ENCODE data around the gene CYFIP2. TPM values are rescaled to one million over a fixed set of nuclear protein-coding genes. Genes with fewer than 3 reads are reported as not detected.
"Not testable (repeated sequence)": the region's sequence is repeated elsewhere in the genome, so short reads cannot be mapped to it uniquely, and the experiment has no call there.

Gene CYFIP2
- total RNA-seq, 1 donor from 2014 or later = 2.1 TPM

DNA sequence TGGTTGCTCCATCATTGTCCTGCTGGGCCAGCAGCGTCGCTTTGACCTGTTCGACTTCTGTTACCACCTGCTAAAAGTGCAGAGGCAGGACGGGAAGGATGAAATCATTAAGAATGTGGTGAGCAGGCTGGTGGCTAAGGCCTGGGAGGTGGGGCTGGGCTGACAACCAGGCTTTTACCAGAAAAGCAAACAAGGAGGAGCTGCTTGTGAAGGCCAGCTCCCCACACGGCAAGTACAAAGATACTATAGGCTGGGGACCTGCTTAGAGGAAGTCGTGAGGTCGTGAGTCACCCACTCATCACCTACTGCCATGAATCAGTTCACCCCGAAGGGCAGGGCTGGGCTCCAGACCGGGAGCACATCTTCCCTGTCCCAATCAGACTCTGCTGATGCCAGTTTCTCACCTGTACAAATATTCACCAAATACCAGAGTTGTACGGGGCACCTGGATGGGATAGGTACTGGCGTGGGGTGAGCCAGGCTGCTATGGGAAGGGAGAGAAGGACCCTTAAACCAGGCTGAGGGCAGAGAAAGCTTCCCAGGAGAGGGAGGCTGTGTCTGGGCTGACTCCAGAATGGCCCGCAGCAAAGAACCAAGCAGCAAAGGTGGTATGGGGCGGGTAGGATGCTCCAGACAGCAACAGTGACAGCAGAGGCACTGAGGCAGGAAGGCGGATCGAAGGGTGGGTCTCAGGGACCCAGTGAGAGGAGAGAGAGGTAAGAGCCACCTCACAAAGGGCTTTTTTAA, 124.8 kb downstream of the CYFIP2 start:
- ATAC-seq = peak; percentile 99

DNA sequence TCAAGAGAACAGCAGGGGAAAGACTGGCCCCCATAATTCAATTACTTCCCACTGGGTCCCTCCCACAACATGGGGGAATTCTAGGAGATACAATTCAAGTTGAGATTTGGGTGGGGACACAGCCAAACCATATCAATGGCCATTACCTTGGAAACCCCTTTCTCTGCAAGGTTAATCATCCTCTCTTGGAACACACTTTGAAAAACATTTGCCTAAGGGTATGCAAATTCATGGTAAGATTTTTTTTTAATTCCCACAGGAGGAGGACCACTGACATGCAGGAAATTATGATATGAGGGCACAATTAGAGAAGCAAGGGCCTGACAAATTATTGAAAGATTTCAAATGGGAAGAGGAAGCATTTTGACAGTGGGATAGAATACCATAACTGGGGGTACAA, 132.4 kb downstream of the CYFIP2 start:
- ATAC-seq = no peak

DNA sequence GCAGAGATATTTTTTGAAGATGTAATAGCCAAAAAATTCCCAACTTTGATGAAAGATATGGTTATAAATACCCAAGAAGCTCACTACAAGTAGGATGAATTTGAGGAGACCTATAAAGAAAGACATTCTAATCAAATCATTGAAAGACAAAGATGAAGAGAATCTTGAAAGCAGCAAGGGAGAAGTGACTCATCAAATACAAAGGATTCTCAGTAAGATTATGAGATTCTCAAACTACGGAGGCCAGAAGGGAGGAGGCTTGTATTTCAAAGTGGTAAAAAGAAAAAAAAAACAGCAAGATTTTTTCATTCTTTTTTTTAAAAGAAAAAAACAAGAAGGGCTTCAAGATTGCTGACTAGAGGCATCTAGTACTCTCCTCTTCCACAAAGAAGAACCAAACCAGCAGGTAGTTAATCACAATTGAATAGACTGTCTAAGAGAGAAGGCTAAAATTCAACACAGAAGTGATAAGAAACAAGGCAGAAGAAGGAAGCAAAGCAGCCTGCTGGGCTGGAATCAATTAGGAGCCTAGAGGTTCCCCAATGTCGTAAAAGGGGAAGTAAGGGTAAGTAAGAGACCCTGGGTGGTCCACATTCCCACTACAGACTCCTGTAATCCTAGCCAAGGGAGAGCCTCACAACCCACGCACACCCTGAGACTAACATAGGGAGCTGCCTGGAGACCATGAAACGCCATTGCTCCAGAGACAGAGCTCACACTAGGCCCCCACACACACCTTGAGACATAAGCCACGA, 135.0 kb downstream of the CYFIP2 start:
- ATAC-seq = no peak

DNA sequence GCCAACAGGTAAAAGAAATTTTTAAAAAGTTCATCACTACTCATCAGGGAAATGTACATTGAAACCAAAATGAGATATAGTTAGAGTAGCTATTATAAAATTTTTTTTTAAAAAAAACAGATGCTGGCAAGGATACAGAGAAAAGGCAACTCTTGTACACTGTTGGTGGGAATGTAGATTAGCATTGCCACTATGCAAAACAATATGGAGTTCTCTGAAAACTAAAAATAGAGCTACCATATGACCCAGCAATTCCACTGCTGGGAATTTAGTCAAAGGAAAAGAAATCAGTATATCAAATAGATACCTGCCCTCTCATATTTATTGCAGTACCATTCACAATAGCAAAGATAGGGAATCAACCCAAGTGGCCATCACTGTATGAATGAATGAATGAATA, 149.9 kb downstream of the CYFIP2 start:
- no peak for ATAC-seq

DNA sequence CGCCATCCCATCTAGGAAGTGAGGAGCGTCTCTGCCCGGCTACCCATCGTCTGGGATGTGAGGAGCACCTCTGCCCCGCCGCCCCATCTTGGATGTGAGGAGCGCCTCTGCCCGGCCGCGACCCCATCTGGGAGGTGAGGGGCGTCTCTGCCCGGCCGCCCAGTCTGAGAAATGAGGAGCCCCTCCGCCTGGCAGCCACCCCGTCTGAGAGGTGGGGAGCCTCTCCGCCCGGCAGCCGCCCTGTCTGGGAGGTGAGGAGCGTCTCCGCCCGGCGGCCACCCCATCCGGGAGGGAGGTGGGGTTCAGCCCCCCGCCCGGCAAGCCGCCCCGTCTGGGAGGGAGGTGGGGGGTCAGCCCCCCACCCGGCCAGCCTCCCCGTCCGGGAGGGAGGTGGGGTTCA, 153.6 kb downstream of the CYFIP2 start:
- not testable (repeated sequence) for ATAC-seq

DNA sequence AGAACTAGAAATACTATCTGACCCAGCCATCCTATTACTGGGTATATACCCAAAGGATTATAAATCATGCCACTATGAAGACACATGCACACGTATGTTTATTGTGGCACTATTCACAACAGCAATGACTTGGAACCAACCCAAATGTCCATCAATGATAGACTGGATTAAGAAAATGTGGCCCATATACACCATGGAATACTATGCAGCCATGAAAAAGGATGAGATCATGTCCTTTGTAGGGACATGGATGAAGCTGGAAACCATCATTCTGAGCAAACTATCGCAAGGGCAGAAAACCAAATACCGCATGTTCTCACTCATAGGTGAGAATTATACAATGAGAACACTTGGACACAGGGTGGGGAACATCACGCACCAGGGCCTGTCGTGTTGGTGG, 164.0 kb downstream of the CYFIP2 start:
- not testable (repeated sequence) for ATAC-seq

DNA sequence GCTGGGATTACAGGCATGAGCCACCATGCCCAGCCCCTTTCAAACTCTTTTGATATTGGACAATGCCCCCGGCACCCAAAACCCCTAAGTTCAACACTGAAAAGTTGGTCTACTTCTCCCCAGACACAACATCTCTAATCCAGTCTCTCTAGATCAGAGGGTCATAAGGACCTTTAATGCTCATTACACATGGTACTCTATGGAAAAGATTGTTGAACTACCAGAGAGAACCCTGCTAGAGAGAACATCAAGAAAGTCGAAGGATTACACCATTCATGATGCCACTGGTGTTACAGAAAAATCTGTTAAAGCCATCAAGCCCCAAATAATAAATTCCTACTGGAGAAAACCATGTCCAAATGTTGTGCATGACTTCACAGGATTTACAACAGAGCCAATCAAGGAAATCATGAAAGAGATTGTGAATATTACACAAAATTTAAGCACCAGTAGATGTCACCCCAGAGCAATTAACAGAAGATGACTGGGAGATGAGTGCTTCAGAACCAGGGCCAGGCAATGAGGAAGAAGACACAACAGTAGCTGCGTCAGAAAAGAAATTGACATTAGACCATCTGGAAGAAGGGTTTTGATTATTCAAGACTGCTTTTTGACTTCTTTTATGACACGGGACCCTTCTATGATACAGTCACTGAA, 165.7 kb downstream of the CYFIP2 start:
- ATAC-seq = peak; percentile 82

DNA sequence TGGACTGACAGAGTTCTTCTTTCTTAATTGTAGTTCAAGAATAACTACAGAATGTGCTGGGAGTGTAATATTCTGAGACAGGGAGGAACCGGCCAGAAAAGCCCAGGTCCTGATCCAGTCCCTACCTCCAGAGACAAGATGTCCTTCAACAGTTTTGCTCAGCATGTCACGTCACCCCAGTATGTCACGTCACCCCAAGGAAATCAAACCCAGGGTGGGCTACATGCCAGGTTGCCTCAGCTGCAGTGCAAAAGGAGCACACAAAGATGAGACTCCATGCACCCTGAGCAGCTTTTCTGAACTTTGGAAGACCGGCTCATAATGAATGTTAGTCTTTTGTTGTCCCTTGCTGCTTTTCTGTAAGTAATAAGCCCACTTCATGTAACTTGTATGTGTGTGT, 168.2 kb downstream of the CYFIP2 start:
- no peak for ATAC-seq

DNA sequence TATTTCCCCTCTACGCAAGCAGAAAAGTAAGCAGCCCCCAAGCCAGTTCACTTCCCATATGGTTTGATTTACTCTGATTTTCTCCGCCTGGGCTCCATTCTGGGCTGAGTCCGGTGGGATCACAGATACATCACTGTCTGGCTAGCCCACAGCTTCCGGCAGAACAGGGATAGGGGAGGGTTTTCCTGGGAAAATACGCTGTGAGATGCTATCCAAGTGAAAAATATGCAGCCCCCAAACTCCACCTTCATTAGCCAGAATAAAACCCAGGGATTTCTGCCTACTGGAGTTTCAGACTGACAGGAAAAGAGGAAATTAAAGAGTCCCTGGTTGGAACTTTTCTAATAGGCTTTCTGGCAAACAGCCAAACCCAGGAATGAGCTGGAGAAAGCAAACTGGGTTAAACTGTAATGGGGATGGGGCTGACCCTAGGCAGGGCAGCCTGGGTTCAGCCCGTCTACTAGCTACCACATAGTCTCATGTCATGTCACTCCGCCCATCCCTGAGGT, 177.2 kb downstream of the CYFIP2 start:
- ATAC-seq = no peak

DNA sequence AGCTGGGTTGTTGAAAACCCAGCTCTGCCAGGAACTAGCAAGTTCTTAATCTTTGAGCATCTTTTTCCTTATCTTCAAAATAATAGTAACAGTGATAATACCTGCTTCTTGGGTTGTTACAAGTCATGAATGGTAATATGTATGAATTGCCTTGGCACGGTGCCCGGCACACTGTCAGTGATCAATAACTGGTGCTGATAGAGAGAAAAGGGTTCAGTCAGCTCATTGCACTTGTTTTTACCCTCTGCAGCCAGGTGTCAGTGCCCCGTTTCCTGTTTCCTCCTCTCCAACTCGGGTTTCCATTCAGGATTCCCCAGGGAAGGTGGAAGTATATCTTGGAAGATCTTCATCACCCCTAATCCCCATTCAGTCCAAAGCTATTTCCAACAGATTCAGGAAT, 178.3 kb downstream of the CYFIP2 start:
- ATAC-seq = no peak

Other genes starting within 250 kb of the CYFIP2 start
- not detected for gene HAVCR1, start 207.0 kb upstream of the CYFIP2 start, total RNA-seq
- 0.88 TPM for gene HAVCR2, start 157.1 kb upstream of the CYFIP2 start, total RNA-seq
- 6.4 TPM for gene MED7, start 123.3 kb upstream of the CYFIP2 start, total RNA-seq
- not detected for gene GARIN3, start 99.9 kb upstream of the CYFIP2 start, total RNA-seq
- 0.40 TPM for gene ITK, start 85.3 kb upstream of the CYFIP2 start, total RNA-seq
- gene NIPAL4, start 194.1 kb downstream of the CYFIP2 start, total RNA-seq = 31.2 TPM